ENCODE data around the gene MASP2.
"Not testable (repeated sequence)": the region's sequence is repeated elsewhere in the genome, so short reads cannot be mapped to it uniquely, and the experiment has no call there.

MASP2 gene

DNA sequence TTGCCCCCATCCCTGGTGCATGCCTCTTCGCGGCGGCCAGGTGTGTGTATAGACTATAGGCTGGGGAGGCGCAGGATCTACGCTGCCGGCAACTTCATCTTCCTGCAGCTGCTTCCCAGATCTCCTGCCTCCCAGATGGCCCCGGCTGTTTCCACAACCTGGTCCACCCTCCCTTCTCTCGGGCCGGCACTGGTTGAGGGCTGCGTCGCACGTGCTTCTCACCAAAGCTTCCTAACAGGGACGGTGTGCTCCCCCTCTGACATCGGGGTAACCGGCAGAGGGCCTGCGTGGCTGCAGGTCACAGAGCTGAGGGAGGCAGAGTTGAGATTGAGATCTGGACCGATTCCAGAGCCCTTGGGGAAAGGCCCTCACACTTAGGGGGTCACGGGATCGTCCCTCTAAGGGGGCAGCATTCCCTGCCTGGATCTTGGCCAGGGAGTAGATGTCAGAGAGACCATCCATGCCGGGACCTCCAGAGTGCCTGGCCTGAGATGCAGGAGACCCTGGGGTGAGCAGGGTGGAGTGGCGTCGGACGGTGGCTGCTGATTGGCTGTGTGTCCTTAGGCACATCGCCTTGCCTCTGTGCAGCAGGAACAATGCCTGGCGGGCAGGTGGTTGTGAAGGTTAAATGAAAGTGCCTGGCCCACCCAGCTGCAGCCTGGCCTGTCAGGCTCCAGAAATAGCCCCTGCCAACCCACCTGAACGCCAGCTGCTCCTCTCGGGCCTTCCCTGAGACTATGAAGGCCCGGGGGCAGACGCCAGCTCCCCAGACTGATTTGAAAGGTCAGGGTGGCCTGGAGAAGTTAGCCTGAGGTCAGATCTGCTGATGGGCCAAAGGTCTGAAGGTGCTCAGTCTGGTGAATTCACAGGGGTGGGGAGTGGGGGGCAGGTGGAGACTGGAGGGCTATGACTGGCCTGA, 6.1 kb upstream of the MASP2 start:
- peaks cover 11% of the 10 kb centered on the region for H3K36me3 Mint-ChIP-seq
- H3K4me3 Mint-ChIP-seq, result no peak overlapping the region
- H3K9me3 Mint-ChIP-seq, result no peaks in the 10 kb centered on the region
- H3K4me1 Mint-ChIP-seq, result no peaks in the 10 kb centered on the region
- no peaks in the 10 kb centered on the region for H3K27me3 Mint-ChIP-seq
- CTCF ChIA-PET, result interaction anchor here (1.5 kb wide), 1 partner anchor 15 kb away, joined by 7 read pairs; no protein-coding TSS in a partner anchor
- no peak overlapping the region for H3K27ac Mint-ChIP-seq
- DNase-seq, result no peak

DNA sequence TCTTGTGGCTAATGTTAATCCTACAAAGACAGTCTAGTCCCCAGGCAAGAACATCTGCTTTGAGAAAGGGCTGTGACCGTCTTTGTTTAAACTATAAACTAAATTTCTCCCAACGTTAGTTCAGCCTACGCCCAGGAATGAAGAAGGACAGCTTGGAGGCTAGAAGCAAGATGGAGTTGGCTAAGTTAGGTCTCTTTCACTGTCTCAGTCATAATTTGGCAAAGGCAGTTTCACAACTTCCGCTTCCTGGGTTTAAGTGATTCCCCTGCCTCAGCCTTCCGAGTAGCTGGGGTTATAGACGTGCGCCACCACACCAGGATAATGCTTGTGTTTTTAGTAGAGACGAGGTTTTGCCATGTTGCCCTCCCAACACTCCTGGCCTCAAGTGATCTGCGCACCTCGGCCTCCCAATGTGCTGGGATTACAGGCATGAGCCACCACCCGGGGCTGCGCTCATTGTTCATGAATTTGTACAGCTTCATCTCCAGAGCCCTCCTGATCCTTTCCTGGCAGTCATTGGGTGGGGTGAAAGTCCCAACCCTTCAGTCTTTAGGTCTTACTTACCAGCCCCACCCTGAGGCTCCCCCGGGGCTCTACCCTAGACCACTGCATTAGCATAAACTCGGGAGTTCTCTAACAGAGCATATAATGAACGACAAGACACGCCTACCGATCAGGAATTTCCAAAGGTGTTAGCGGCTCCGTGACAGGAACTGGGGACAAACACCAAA, 4.9 kb upstream of the MASP2 start:
- CTCF ChIA-PET, result interaction anchor here (1.5 kb wide), 1 partner anchor 14 kb away, joined by 7 read pairs; no protein-coding TSS in a partner anchor
- no peak overlapping the region for H3K4me3 Mint-ChIP-seq
- H3K9me3 Mint-ChIP-seq, result no peaks in the 10 kb centered on the region
- H3K4me1 Mint-ChIP-seq, result no peaks in the 10 kb centered on the region
- H3K36me3 Mint-ChIP-seq, result peaks cover 3% of the 10 kb centered on the region
- no peak for DNase-seq
- H3K27ac Mint-ChIP-seq, result no peak overlapping the region
- no peaks in the 10 kb centered on the region for H3K27me3 Mint-ChIP-seq

DNA sequence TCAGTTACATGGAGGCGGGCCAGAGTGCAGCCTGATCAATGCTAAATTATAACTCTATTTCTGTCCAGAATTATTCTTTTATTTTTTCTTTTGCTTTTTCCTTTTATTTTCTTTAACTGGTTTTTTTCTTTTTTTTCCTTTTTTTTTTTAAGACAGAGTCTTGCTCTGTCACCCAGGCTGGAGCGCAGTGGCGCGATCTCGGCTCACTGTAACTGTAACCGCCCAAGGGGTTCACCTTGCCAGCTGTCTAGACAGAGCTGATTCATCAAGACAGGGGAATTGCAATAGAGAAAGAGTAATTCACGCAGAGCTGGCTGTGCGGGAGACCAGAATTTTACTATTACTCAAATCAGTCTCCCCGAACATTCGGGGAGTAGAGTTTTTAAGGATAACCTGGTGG, 4.1 kb upstream of the MASP2 start:
- not testable (repeated sequence) for H3K27ac Mint-ChIP-seq, H3K27me3 Mint-ChIP-seq, H3K4me3 Mint-ChIP-seq, H3K9me3 Mint-ChIP-seq, H3K4me1 Mint-ChIP-seq, H3K36me3 Mint-ChIP-seq, DNase-seq
- CTCF ChIA-PET, result interaction anchor here (1.7 kb wide), 1 partner anchor 13 kb away, joined by 5 read pairs; no protein-coding TSS in a partner anchor

DNA sequence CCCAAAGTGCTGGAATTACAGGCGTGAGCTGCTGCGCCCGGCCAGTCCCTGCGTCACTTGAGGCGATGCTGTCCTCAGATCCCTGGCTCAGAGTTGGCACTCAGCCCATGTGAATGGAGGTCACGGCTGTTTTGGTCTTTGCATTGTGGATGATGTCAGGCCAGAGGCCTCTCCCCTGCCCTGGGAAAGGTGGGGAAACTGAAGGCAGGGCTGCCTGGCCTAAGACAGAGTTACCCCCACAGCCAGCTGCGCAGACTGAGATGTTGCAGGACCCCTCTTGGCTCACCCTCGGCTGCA, 821 bp downstream of the MASP2 start:
- CTCF ChIA-PET, result interaction anchor here (1.3 to 1.4 kb wide), 2 partner anchors 9 to 10 kb away, joined by 3 to 5 read pairs; no protein-coding TSS in a partner anchor
- no peaks in the 10 kb centered on the region for H3K4me1 Mint-ChIP-seq

DNA sequence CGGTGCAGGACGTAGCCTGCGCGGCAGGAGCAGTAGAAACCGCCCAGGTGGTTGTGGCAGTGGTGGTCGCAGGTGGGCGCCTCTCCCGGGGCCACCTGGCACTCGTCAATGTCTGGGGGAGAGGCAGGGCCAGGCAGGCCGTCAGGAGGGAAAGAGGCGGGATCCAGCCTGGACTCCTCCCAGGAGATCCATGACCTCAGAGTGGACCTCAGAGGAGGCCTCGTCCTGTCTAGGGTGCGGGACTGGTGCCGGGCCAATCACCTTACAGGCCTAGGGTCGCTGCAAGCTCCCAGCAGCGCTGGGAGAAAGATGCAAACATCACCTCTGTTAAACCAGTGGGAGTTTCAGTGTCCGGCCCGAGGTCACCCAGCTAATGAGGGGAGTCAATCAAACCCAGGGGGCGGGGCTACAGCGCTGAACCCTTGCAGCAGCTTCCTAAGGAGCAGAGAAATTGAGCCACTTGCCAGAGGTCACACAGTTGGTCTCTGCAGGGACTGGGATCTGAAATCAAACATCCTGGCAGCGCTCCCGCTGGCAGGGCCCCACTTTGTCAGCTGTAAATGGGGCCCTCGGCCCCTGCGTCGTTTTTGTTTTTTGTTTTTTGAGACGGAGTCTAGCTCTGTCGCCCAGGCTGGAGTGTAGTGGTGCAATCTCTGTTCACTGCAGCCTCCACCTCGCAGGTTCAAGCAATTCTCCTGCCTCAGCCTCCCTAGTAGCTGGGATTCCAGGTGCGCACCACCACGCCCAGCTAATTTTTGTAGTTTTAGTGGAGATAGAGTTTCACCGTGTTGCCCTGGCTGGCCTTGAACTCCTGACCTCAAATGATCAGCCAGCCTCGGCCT, 1.4 kb downstream of the MASP2 start:
- no peaks in the 10 kb centered on the region for H3K36me3 Mint-ChIP-seq
- DNase-seq, result no peak
- H3K27me3 Mint-ChIP-seq, result no peaks in the 10 kb centered on the region
- H3K4me3 Mint-ChIP-seq, result no peak overlapping the region
- no peak overlapping the region for H3K27ac Mint-ChIP-seq
- no peaks in the 10 kb centered on the region for H3K9me3 Mint-ChIP-seq
- H3K4me1 Mint-ChIP-seq, result no peaks in the 10 kb centered on the region
- CTCF ChIA-PET, result interaction anchor here (1.3 to 1.4 kb wide), 2 partner anchors 8 to 10 kb away, joined by 3 to 5 read pairs; no protein-coding TSS in a partner anchor

More for the DNA sequence above, 821 bp downstream of the MASP2 start:
- DNase-seq, result no peak
- H3K36me3 Mint-ChIP-seq, result no peaks in the 10 kb centered on the region
- H3K27me3 Mint-ChIP-seq, result no peaks in the 10 kb centered on the region
- no peaks in the 10 kb centered on the region for H3K9me3 Mint-ChIP-seq
- no peak overlapping the region for H3K27ac Mint-ChIP-seq
- no peak overlapping the region for H3K4me3 Mint-ChIP-seq

DNA sequence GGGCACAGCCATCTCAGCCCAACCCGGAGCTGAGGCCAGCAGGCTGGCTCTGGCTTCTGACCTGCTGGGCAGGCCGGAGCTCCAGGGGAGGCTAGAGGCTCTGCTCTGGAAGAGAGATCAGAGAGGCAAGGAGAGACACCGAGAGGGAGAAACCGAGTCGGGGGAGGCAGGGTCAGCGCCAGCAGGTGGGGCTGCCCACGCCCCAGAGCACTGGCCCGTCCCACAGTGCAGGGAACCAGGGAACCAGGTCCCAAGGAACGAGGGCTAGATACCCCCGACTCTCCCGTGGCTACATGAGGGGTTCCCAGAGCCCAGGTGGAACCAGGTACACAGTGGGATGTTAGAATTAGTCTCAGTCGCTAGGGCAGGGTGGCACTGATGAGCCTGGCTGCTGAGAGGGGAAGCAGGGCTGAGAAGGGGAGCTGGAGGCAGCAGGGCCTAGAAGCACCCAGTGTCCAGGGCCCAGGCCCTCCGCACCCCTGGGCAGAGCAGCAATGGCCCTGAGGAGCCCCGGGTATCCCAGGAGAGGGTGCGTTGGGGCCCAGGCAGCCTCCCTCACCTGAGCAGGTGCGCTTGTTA, 2.1 kb downstream of the MASP2 start:
- Mint-ChIP-seq H3K27me3 (no peaks in the 10 kb centered on the region), H3K36me3 (no peaks in the 10 kb centered on the region), H3K27ac (no peak overlapping the region), H3K4me1 (no peaks in the 10 kb centered on the region), H3K9me3 (no peaks in the 10 kb centered on the region), H3K4me3 (no peak overlapping the region)
- CTCF ChIA-PET, result interaction anchor here (1.4 kb wide), 1 partner anchor 11 kb away, joined by 3 read pairs; no protein-coding TSS in a partner anchor
- DNase-seq, result no peak

DNA sequence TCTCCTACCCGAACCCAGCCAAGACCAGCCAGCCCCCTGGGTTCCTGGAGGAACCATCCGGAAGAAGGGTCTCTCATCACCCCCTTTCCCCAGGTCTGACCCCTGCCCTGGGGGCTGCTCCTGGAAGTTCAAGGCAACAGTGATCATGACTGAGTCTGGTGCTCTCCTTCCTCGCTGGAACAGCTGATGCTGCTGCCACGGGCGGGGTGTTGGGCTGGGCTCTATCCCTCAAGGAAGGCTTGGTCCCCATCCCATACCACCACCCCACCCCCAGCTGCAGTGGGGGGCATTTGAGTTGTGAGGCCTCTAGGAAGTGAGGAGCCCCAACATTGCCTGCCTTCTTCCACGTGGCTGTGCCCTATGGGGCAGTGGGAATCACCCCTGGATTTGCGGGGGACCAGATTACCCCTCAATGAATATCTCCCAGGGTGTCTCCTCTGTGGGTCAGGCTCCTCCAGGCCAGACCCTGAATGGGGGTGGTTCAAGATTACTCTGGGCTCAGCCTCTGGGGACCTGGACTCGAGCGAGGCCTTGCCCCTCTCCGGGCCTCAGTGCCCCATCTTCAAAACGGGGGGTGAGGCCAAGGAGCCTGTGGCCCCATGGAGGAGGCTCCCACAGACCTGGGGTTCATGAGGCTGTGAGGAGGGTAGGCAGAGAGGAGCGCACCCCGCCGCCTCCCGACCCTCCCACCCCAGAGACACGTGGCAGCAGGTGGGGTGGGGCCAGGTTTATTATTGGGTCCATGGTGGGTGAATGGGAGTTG, 2.8 kb downstream of the MASP2 start:
- Mint-ChIP-seq H3K27ac (no peak overlapping the region), H3K36me3 (no peaks in the 10 kb centered on the region), H3K4me3 (no peak overlapping the region), H3K4me1 (no peaks in the 10 kb centered on the region), H3K27me3 (no peaks in the 10 kb centered on the region), H3K9me3 (no peaks in the 10 kb centered on the region)
- CTCF ChIA-PET, result no interaction called here
- DNase-seq, result no peak

DNA sequence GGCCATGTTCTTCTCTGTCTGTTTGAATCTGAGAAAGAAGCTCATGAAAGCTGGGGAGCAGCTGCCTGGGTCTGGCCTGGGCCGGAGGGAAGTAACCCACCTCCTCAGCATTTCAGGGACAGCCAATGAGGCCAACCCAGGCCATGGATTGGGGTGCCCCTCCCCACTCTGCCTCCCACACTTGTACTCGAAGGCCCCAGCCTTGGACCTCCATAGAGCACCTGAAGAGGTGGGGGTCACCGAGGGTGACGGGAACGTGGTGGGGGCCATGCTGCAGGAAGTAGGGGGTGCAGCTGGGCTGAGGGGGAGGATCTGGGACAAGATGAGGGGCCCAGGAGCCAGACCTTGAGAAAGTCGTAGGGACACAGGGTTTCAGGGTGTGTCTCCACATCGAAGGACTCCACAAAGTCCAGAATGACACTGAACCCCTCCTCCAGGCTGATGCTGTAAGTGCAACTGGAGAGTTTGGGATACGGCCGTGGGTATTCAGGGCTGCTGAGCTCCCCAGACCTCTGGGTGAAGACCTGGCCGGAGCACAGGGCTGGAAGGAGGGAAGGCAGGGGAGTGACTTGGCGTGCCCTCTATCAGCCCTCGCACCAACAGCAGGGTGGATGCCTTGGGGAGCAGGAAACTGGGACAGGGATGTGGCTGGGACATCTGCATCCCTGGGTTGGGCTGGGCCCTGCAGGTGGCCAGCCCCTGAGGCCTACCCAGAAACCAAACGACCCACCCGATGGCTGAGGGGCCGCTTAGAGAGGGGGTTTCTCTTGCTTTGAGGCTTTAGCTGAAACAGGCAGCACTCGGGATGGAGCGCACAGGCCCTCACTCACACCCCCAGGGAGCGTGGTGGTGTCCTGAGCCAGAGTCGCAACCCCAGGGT, 3.8 kb downstream of the MASP2 start:
- no peaks in the 10 kb centered on the region for H3K27me3 Mint-ChIP-seq
- H3K4me3 Mint-ChIP-seq, result no peak overlapping the region
- no peak for DNase-seq
- no peaks in the 10 kb centered on the region for H3K36me3 Mint-ChIP-seq
- H3K4me1 Mint-ChIP-seq, result no peaks in the 10 kb centered on the region
- CTCF ChIA-PET, result no interaction called here
- no peak overlapping the region for H3K27ac Mint-ChIP-seq
- H3K9me3 Mint-ChIP-seq, result no peaks in the 10 kb centered on the region

DNA sequence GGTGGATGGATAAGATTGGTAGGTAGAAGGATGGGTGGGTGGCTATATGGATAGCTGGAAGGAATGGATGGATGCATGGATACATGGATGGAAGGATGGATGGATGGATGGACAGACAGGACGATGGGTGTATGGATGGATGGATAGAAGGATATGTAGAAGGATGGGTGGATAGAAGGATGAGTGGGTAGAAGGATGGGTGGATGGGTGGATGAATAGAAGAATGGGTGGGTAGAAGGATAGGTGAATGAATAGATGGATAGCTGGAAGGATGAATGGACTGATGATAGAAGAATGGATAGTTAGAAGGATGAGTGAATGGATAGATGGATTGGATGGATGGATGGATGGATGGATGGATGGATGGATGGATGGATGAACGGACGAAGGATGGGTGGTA, 5.0 kb downstream of the MASP2 start:
- Mint-ChIP-seq H3K27ac (no peak overlapping the region), H3K4me3 (no peak overlapping the region), H3K4me1 (peaks cover 7% of the 10 kb centered on the region), H3K36me3 (no peaks in the 10 kb centered on the region), H3K9me3 (no peaks in the 10 kb centered on the region), H3K27me3 (no peaks in the 10 kb centered on the region)
- no peak for DNase-seq
- CTCF ChIA-PET, result interaction anchor here (0.6 kb wide), 1 partner anchor 53 kb away, joined by 5 read pairs; no protein-coding TSS in a partner anchor

DNA sequence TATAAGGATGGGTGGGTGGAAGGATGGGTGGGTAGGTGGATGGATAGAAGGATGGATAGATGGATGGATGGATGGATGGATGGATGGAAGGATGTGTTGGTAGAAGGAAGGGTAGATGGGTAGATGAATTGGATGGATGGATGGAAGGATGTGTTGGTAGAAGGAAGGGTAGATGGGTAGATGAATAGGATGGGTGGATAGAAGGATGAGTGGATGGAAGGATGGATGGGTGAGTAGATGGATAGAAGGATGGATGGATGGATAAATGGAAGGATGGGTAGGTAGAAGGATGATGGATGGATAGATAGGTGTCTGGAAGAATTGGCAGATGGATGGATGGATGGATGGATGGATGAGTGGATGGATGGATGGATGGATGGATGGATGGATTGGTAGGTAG, 6.0 kb downstream of the MASP2 start:
- no peaks in the 10 kb centered on the region for H3K27me3 Mint-ChIP-seq
- no peaks in the 10 kb centered on the region for H3K9me3 Mint-ChIP-seq
- CTCF ChIA-PET, result no interaction called here
- H3K4me3 Mint-ChIP-seq, result no peak overlapping the region
- peaks cover 7% of the 10 kb centered on the region for H3K4me1 Mint-ChIP-seq
- no peak overlapping the region for H3K27ac Mint-ChIP-seq
- no peaks in the 10 kb centered on the region for H3K36me3 Mint-ChIP-seq
- DNase-seq, result no peak

DNA sequence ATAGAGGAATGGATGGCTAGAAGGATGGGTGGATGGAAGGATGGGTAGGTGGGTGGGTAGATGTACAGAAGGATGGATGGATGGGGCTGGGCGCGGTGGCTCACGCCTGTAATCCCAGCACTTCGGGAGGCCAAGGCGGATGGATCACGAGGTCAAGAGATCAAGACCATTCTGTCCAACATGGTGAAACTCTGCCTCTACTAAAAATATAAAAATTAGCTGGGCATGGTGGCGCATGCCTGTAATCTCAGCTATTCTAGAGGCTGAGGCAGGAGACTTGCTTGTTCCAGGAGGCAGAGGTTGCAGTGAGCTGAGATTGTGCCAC, 7.0 kb downstream of the MASP2 start:
- not testable (repeated sequence) for H3K27me3 Mint-ChIP-seq, H3K4me3 Mint-ChIP-seq, H3K36me3 Mint-ChIP-seq, H3K9me3 Mint-ChIP-seq, H3K4me1 Mint-ChIP-seq, H3K27ac Mint-ChIP-seq, DNase-seq
- CTCF ChIA-PET, result interaction anchor here (5.3 kb wide), 1 partner anchor 606 kb away, joined by 101 read pairs; no protein-coding TSS in a partner anchor

DNA sequence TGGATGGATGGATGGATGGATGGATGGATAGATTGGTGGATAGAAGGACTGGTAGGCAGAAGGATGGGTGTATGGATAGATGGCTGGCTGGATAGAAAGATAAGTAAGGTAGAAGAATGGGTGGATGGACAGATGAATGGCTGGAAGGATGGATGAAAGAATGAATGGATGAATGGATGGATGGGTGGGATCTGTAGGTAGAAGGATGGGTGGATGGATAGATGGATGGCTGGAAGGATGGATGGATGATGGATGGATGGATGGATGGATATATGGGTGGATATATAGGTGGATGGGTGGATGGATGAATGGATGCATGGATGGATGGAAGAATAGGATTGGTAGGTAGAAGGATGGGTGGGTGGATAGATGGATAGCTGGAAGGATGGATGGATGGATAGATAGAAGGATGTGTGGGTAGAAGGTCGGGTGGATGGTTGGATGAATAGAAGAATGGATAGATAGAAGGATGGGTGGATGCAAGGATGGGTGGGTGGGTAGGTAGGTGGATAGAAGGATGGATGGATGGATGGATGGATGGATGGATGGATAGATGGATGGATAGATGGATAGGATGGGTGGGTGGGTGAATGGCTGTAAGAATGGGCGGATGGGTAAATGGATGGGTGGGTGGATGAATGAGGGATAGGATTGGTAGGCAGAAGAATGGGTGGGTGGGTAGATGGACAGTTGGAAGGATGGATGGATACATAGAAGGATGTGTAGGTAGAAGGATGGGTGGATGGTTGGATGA, 7.5 kb downstream of the MASP2 start:
- no peak for DNase-seq
- Mint-ChIP-seq H3K4me1 (peaks cover 7% of the 10 kb centered on the region), H3K27ac (no peak overlapping the region), H3K9me3 (no peaks in the 10 kb centered on the region), H3K36me3 (no peaks in the 10 kb centered on the region), H3K4me3 (no peak overlapping the region), H3K27me3 (peaks cover 2% of the 10 kb centered on the region)
- CTCF ChIA-PET, result interaction anchor here (1.2 to 5.3 kb wide), 5 partner anchors 25 to 606 kb away, joined by 4 to 101 read pairs (median 6); partner anchors contain the start of gene EXOSC10
